HG03139 (cell line): ENCODE results near the gene EML6.
"Not testable (repeated sequence)": the region's sequence is repeated elsewhere in the genome, so short reads cannot be mapped to it uniquely, and the experiment has no call there.

Experiments used
- ATAC-seq: cut with Tn5 transposase; IDR thresholded peaks from one replicate; pipeline ENCODE4 v1.9.1; 2021; ENCODE audit not compliant: unreplicated experiment

Gene EML6

DNA sequence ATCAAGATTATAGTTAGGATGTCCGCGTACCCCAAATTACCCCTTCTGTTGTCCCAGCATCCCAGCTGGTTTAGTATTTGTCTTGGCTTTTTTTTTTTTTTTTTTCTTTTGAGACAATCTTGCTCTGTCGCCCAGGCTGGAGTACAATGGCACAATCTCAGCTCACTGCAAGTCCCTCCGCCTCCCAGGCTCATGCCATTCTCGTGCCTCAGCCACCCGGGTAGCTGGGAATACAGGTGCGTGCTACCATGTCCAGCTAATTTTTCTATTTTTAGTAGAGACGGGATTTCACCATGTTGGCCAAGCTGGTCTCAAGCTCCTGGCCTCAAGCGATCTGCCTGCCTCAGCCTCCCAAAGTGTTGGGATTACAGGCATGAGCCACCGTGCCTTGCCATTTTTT lies 118.0 kb downstream of the EML6 start:
- ATAC-seq, result not testable (repeated sequence)

DNA sequence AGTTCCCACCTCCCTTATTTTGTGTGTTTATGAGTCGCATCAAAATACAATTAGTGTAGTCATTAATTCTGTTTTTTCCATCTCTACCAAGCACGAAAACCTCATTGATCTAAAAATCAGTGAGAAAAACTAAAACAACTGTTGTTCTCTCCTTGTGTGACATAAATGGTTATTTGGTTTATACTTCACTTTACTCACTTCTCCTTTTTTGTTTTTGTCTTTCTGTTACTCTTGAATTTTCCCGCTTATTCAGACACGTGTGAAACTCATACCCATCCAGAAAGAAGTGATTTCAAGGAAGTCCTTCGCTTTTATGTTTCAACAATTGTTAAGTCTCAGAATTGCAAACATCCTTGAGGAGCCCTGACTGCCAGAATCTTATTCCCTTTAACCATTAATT lies 121.6 kb downstream of the EML6 start:
- no peak for ATAC-seq

DNA sequence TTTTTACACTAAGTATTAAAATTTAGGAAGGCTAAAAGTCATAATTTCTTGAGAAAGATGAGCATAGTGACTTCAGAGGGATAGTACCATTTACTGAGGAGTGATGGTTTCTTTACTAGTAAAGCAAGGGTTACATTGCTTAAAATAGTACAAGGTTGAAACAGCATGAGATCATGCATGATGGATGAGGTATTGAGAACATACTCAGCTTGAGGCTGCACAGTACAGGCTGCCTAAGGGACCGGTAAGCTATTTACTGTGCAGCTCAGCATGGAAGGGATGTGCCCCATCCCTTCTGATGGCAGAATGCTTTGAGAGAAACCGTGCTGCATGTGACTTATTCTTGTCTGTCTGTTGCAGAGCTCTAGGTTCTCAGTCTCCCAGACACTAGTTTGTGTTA lies 122.1 kb downstream of the EML6 start:
- ATAC-seq, result no peak

DNA sequence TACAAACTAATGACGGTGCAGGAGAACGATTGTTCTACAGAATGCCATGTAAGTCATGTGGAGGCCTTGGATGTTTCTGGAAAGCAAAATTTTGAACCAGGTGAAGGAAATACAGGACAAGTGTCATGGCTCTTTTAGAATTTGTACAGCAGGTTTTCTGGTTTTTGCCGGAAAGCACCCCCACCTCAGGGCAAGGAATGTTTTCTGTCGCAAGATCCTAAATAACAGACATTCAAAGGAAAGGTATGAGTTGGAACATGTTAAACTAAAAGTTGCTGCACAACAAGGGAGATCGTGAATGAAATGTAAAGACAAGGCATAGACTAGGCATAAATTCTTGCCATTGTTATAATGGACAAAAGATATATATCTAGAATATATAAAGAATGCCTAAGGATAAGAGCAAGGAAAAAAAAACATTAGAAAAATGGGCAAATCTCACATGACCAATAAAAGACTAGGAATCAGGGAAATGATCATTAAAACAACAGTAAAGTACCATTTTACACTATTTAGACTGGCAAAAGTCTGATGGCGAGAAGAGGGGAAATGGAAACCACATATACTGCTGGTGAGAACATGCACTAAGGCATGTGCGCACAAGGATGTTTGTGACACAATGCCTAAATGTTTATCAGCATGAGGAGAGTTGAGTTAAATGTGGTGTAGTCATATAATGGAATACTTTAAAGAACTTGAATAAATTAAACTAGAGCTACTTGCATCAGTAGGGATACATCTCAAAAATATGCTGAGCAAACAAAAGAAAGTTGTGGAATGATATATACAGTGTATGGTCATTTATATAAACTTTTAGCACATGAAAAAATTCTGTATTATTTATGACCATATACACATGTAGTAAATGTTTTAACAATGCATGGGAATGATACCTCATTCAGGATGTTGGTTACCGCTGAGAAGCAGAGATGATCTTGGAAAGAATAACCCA lies 127.0 kb downstream of the EML6 start:
- no peak for ATAC-seq

DNA sequence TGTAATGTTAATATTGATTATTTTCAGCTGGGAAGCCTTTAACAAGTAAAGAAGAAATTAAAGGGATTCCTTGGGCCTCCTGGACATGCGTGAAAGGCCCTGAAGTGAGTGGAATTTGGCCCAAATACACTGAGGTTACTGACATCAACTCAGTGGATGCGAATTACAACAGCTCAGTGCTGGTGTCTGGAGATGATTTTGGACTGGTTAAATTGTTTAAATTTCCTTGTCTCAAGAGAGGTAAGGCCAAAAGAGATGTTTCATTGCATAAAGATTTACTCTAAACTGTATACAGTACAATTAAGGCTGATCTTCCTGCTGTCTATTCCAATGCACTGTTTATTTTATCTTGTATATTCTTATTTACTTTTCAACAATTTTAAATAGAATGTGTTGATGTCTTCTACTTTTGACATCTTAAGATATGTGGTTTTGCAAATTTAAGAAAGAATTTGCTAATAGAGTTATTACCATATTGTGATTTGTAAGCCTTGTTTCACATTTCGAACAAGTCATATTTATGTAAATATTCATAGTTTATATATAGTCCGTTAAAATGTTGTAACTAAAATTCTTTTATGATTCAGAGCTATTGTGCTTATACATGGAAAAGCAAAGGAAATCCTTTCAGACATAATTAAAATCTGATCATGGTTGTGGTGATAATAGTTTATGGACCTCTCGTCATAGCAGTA lies 130.3 kb downstream of the EML6 start:
- ATAC-seq, result no peak

DNA sequence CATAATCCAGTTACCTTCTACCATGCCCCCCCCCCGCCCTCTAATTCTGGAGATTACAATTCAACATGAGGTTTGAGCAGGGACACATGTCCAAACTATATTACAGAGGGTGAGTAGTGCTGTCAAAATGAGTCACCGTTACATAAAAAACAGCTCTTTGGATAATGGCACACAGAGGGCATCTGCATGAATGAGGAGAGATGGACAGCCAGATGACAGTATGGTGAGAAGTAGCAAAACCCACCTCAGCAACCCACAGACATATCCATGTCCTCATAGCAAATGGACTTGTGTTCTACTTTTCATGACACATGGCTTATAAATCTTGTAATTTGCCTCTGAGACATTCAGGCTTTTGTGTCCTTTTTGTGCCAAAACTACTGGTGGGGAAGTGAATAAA lies 132.0 kb downstream of the EML6 start:
- no peak for ATAC-seq

DNA sequence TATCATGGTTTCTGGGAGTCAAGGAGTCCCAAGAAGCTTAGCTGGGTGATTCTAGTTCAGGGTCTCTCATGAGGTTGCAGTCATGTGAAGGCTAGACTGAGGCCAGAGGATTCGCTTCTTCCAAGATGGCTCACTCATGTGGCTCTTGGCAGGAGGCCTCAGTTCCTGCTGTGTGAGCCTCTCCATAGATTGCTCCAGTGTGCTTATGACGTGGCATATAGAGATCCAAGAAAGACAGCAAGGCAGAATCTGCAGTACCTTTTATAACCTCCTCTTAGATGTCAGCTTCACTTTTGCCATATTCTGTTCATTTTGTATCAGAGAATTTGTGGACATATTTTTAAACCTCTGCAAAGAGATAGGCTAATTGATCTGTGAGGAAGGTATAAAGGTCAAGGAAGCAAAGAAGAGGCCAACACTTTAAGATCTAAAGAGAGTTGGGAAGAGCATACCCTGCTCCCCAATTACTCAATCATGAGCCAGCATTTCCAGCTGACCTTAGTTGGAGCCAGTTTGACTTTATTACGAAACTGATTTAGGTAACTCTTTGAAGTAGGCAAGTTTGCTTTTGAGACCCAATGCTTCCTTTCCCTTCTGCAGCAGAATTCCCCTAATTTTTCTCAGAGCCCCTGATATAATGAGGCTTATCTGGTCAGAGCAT lies 134.7 kb downstream of the EML6 start:
- ATAC-seq, result no peak

DNA sequence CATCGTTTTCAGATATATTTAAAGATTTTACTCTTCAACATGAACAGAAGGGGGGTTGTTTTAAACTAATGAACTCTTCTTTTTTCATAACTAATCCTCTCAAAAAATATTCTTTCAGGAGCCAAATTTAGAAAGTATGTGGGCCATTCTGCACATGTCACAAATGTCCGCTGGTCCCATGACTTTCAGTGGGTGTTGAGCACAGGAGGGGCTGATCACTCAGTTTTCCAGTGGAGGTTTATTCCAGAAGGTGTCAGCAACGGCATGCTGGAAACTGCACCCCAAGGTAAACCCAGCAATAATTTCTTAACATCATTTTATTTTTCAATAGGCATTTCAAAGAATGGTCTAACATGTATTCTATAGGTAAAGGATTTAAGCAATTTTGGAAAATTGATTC lies 136.0 kb downstream of the EML6 start:
- ATAC-seq, result no peak

DNA sequence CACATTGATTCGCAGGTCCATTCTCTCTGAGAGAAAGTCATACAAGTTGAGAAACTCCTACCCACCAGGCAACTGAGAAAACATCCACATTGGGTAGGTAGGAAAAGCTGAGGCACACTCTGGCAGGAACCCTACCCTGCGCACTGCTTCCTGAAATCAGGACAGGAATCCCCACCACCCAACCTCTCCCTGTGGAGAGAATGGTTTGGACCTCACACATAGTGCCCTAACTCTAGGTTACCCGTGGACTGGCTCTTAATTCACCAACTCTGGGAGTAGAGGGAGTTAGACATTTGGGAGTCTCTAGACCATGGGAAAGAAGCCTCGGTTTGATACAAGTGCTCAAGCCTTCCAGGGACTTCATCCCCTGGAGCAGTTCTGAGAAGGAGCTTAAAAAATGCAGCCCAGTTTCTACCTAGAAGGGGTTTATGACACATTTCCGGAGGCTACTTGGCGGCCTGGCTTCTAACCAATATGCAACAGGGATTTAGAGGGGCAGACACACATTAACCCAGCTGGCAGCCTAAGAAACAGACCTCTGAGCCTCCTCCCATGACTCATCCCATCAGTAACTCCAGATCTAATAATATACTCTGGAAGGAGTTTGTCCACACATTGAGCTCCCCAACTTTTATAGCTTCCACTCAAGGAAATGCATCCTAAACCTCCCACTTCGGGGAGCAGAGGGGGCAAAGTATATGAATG lies 136.7 kb downstream of the EML6 start:
- ATAC-seq, result no peak

DNA sequence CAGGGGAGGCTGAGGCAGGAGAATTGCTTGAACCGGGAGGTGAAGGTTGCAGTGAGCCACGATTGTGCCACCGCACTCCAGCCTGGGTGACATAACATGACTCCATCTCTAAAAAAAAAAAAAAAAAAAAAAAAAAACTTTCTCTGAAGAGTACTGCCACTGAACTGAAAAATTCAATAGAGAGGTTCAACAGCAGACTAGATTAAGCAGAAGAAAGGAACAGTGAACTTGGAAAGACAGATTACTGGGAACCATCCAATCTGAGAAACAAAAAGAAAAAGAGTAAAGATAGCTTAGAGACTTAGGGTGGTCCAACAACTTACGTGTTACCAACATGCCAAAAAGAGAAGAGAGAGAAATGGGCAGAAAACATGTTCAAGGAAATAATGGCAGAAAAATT lies 138.8 kb downstream of the EML6 start:
- no peak for ATAC-seq

DNA sequence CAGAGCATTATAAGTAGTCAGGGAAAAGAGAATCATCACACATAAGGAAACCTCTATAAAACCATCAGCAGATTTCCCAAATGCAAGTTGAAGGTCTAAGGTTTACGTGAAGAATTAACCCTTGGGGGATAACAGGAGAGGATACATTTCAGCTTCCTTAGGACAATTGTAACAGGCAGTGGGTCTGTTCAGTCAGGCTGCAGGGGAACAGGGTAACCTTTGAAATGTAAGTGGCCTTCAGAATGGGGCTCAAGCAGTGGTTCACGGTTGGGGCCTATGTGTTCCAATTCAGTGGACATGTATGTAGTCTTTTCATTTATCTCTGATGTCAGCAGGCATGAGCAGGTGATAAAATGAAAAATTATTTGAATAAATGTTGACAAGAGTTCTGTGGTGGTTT lies 139.3 kb downstream of the EML6 start:
- no peak for ATAC-seq

DNA sequence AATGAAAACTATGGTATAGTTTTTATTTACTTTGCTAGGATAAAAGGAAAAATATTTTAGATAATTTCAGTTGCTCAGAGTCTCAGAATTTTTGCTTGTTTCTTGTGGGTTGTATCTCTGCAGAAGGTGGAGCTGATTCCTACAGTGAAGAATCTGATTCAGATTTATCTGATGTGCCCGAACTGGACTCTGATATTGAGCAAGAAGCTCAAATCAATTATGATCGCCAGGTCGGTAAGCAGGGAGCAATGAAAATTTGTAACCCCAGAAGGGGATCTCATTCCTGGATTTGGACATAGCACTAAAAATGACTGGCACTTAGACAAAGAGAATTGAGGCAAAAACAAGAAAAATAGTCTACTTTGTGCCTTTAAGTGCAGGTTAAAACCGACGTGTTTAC lies 140.2 kb downstream of the EML6 start:
- ATAC-seq, result no peak

DNA sequence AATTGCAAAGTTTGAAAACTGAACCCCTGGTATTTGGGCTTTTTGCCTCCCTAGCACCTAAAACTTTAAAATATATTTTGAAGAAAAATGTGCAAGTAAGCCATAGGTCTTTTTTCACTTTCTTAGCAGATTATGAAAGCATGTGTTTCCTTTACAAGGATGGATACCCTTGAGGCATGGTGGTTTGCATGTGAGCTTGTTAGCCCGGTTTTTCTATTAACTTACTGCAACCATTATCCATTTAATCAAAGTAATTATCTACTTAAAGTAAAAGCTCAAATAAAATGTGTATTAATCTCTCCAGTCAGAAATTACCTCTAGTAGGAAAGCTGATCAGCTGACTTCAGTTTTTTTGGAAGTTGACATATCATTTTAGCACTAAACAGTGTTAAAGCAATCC lies 140.6 kb downstream of the EML6 start:
- no peak for ATAC-seq

DNA sequence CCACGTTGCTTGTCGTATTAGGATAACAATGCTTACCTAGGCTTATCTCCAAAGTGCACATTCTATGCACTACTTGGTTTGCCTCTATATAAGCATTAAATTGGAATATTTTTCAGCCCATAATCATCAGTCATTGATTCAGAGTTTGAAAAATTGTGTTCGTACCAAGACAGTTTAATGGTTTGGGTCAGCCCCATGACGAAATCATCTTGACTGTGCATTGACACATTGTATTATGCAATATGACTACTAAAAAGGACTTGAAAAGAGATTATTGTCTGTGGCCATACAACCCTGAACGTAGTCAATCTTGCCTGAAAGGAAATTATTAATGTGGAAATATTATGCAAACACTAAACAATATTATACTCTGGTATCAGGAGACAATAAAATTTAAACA lies 141.3 kb downstream of the EML6 start:
- ATAC-seq, result no peak

DNA sequence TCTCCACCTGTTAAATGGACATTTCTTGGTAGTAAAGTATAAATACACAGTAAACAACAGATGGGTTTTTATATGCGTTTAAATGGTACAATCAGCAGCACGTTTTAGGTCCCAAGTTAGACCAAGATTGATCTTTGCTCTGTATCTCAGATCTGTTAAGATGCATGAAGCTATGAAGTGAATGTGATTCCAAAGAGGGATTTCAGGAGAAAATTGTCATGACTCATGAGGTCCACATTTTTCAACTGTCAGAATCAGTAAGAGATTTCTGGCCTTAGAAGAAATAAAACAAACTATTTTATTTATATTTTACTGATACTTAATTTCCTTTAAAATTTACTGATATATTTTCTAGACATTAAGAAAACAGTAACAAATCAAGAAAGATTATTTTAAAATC lies 142.7 kb downstream of the EML6 start:
- no peak for ATAC-seq

DNA sequence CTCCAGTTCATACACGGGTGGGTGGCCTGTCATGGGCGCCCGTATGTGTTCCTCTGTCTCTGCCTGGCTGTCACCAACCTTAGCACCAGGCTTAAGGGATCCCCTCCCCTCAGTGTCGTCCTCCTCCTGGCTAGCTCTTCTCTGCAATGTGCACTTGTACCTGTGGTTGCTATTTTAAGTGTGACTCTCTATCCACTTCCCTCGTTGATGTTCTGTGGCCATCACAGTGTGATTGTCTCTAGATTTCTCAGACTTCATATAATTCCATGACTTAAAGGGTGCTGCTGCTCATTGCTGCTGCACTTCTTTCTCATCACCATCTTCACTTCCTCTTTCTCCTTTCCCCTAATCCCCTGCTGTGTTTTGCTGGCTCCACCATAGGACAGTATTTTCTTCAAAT lies 143.4 kb downstream of the EML6 start:
- peak; percentile 85 for ATAC-seq

DNA sequence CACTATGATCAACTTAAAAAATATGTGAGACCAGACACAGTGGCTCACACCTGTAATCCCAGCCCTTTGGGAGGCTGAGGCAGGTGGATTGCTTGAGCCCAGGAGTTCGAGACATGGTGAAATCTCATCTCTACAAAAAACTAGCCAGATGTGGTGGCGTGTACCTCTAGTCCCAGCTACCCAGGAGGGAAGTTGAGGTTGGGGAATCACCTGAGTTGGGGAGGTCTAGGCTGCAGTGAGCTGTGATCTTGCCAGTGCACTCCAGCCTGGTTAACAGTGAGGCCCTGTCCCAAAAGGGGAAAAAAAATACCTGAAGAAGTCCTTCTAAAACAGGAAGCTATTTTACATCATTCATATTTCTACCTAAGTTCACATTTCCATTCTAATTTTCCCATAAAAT lies 144.0 kb downstream of the EML6 start:
- ATAC-seq, result peak; percentile 35

DNA sequence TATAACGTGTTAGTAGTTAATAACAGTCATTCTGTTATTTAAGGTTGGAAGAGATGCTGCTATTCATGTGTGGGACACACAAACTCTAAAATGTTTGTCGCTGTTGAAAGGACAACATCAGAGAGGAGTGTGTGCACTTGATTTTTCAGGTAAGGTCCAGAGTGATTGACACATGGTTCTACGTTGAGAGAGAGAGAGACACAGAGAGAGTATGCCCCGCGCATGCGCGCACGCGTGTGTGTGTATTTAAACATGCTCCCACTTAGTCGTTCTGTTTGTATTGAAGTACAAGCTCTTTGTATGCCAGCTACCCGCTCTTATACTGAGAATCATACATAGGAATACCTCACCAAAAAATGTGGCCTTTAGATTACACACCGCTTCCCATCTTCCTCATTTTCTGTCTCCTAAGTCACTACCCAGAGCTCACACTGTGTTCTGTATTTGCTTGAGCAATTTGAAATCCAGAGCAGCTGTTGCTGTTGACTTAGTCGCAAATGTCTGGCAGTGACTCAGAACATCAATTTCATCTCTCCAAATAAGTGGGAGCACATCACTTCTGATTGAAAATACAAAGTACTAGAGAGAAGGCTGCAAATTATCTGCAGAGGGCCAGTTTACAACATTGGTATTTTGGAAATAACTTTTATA lies 148.1 kb downstream of the EML6 start:
- ATAC-seq, result no peak

DNA sequence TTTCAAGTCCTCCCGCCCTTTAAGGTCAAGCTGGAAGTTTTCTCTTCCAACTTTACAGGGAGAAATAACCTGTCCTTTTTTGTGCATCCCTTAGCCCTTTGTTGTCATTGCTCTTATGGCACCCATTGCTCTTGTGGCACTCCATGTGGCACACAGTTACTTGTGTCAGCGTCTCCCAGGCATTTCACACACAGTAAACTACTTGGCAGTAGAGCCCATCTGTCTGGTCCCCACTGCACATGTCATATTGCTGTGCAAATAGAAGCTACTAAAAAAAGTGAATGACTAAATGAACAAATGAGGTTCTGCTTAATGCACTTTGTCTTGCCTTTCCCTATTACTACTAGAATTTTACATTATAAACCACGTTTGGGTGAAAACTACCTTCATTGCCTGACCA lies 149.3 kb downstream of the EML6 start:
- no peak for ATAC-seq

DNA sequence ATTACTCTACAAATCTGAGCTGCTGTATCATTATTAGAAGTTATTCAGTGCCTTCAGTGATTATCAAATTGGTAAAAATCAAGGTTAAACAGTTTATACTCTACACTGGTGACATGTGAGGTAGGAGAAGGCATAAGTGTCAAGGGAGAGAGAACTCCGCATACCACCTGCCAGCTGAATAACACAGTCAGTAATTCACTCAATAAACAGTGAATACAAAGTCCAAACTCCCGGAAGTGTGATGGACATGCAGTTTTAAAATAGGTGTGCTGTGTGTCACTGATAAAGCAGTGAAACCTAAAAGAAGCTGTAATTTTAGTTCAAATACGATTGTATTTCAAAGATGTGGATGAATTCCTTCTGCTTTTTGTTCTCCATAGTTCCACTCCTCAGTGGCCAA lies 149.8 kb downstream of the EML6 start:
- not testable (repeated sequence) for ATAC-seq

DNA sequence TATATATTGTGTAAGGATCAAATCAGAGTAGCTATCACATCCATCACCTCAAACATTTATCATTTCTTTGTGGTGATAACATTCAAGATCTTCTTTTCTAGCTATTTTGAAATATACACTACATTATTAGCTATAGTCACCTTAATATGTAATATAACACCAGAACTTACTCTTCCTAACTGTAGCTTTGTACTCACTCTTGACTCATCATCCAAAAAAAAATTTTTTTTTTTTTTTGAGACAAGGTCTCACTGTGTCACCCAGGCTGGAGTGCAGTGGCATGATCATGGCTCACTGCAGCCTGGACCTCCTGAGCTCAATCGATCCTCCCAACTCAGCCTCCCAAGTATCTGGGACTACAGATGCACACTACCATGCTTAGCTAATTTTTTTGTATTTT lies 153.3 kb downstream of the EML6 start:
- ATAC-seq, result no peak
